GM21367 (cell line): ENCODE measurements around the gene MRPS12.
A peak's percentile ranks its signal among the peaks of the same experiment; 100 is the strongest.

Experiments
- ATAC-seq: cut with Tn5 transposase; IDR thresholded peaks from one replicate; pipeline ENCODE4 v1.9.1; 2021; ENCODE audit not compliant: unreplicated experiment

Gene MRPS12

DNA sequence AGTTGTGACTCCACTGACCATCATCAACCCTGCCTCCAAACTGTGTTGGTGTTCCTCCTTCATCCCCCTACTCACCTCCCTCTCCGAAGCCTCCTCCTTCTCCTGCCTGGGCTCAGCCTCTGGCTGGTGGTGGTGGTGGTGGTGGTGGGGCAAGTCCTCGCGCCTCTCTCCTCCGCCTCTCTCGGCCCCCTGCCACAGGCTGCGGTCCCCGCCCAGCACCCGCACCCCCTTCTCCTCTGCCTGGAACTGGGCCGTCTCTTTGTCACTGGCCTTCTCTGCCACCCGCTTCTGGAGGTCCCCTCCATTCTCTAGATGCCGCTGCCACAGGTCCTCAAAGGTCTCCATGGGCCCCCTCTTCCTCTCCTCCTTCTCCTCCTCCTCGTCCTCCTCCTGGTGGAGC lies 20.3 kb upstream of the MRPS12 start:
- ATAC-seq: no peak

DNA sequence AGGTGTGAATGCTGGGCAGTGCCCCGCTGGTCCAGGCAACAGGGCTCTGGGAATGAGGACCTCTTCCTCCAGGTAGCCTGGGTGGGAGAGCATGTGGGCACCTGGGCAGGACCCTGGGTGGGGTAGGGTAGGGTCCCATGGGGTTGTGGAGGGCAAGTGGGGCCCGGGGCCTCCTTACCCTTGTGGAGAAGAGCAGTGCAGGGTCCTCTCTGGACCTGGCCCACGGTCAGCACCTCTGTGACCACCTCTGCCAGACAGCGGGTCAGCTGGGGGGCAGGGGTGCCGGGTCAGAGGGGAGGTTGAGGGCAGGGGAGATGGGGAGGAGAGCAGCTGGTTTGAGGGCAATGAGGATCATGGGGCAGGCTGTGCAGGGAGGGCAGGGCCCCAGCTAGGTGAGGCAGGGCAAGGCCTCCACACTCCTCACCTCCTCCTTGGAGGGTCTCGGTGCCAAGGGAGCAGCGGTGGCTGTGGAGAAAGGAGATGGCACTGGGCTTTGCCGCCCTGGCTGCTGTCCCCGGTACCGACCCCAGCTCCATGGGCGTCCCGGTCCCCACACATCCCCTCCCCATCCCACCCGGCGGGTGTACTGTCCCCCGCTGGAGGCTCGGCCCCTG lies 19.2 kb upstream of the MRPS12 start:
- no peak for ATAC-seq

DNA sequence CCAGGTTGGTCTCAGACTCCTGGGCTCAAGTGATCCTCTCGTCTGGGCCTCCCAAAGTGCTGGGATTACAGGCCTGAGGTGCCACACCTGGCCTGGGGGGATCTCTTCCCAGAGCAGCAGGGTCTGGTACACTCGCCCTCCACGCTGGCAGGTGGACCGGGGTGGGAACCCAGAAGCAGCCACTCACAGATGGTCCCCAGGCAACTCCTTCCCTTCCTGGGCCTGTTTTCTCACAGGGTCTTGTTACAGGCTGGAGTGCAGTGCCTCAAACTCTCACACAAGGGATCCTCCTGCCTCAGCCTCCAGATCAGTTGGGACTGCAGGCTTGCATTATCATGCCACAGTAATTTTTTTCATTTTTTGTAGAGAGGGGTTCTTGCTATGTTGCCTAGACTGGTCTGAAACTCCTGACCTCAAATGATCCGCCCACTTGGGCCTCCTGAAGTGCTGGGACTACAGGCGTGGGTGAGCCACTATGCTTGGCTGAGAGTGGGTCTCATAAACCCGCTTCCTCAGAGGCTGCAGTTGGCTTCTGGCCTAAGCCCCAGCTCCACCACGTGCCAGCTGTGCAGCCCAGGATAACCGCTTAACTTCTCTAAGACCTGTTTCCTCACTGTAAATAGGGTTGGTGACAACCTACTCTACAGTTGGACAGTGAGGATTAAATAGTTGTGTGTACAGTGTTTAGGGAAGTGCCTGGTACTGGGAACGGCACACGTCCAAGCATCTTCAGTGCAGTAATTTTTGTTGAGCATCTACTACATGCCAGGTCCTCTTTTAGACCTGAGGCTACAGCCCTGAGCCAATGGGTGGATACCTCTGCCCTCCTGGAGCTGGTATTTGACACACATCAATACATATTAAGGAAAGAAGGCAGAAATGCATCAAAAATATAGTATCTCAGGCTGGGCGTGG lies 17.9 kb upstream of the MRPS12 start:
- ATAC-seq: no peak

DNA sequence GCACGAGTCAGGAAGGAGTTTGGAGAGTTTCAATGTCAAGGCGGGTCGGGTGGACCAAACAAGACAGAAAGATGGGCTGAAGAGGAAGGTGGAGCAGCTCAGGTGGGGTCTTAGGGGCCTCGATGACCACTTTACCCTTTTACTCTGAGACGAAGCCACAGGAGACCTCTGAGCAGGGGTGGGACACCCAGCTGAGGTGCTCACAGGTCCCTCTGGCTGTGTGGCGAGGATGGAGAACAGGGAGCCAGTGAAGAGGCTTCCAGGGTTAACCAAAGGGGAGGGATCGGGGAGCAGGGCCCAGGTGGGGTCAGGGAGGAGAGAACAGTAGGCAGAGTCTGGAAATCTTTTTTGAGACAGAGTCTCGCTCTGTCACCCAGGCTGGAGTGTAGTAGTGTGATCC lies 16.8 kb upstream of the MRPS12 start:
- no peak for ATAC-seq

DNA sequence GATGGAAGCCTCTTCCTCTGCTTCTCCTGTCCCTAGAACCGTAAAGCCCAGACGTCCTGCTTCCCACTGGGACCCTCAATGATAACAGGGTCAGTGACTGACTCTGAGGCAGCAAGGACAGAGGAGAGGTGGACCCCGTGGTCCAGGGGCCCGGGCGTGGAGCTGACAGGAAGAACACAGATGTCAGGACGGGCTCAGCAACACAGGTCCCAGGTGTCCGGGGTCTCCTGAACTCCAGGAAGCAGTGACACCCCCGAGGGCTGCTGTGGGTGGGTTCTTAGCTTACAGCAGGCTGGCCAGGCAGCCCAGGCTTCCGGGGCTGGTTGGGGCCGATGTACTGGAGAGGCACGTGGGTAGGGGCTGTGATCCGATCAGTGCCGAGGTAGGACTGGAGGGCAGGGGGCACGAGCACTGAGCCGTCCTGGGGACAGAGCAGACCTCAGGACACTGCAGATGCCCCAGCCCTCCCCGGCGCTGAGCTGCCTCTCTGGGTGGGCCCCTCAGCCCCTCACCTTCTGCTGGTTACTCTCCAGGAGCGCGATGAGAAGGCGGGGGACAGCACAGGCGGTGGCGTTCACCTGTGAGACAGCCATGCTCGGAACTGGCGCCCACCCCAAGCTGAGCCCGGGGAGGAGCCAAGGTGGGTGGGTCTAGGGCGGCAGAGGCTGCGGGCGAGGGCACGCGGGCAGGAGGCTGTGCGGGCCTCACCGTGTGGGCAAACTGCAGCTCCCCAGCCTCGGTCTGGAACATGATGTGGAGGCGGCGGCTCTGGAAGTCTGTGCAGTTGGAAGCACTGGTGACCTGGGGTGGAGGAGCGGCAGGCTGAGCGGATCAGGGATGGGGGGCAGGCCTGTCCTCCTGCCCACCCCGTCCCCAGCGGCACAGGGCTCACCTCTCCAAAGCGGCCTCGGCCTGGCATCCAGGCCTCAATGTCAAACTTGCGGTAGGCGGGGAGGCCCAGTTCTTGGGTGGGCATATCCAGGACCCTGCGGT lies 15.1 kb upstream of the MRPS12 start:
- ATAC-seq: no peak

DNA sequence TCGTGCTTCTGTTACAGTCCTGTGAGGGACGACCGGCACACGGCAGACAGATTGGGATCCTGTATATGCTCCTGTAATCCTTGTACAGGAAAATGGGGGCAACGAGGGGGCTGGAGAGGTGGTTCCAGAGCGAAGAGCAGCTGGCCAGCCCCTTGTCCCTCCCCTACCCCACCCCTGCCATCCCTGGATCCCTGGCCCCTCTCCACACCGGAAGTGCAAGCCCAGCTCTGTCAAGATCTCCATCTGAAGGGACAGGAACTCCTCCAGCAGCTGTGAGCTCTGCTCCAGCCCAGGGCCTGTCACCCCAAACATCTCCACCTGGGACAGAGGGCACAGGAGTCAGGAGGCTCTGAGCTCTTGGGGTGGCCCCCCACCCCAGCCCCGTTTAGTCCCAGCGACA lies 13.2 kb upstream of the MRPS12 start:
- no peak for ATAC-seq

DNA sequence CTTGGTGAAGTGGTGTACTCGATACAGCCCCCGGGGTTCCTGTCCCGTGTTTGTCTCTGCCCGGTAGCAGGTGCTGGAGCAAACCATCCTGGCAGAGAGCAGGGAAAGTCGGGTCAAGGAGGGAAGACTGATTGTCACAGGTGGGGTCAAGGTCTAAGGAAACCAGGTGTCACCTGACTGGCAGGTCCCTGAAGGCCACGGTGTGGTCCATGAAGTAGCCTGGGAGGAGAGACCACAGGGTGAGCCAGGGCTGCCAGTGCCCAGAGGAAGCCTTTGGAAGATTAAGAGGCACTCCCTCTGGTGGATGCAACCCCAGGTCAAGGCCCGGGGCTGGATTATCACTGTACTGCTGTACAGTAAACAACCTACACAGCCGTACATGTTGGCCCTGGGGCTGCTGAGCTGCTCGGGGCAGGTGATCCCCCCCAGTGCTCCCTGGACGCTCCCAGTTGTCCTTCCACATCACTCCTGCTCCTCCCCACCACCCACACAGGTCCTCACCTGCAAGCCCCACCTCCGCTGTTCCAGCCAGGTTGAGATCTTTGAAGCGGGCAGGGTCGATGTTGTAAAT lies 12.7 kb upstream of the MRPS12 start:
- ATAC-seq: no peak

DNA sequence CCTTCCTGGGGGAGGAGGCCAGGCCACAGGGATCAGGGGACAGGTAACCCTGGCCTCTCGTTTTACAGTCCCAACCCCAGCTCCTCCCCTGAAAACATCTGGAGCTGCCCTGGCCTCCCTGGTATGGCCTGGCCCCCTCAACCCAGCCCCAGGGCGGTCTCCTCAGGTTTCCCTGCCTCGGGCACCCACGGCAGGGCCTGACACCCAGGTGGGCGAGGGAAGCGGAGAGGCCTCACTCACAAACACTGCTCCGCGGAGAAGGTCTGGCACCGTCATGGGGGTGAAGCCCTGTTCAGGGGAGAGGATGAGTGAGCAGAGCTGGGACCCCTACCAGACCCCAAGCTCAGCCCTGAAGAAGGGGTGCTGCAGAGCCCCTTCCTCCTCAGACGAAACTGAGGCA lies 12.2 kb upstream of the MRPS12 start:
- no peak for ATAC-seq

DNA sequence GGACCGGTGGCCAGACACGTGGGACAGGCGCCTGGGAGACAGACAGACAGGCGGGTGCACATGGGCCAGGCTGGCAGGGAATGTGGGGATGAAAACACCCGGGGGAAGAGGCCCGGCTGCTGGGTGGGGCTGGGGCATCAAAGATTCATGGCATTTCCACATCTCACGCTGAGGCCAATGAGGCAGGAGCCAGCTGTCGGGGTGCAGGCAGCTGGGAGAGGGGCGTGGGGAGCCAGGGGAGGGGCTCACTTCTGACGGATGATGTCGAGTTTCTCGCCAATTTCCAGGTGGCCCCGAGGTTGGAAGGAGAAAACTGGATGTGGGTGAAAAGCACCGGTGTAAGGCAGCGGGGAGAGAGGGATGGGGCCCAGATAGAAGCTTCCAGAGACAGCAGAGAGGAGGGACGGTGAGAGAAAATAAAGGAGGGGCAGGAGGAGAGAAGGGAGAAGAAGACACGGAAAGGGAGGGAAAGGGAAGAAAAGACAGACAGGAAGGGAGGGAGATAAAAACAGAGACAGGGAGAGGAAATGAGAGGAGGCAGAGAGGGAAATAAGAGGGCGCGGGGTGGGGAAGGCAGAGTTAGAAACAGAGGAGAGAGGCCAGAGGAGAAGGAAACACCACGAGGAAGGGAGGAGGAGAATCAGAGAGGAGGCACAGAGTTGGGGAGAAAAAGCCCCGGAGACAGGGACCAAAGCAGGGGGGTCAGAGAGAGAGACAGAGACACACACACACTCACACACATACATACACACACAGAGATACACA lies 10.7 kb upstream of the MRPS12 start:
- ATAC-seq: no peak

DNA sequence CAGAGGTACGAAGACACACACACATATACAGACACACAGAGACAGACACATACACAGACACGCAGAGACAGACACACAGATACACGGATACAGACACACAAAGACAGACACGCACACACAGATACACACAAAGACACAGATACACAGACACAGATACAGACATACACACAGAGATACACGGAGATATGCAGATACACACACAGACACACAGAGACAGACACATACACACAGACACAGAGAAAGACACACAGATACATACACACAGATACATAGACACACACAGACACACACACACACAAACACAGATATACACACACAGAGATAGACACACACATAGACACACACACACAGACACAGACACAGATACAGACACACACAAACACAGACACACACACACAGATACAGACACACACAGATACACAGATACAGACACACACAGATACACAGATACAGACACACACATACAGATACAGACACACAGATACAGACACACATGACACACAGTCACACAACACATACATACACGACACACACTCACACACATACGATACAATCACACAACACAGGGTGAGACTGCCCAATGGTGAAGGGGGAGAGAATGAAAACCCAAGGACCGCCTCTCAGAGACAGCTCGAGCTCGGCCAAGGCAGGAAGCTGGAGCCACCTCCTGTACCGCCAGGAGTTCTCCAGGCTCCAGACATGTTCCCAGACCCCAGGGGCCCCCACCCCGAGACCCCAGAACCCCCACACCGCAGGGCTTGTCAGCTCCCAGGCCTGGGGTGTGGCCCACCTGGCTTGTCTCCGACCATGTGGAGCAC lies 9.9 kb upstream of the MRPS12 start:
- no peak for ATAC-seq

DNA sequence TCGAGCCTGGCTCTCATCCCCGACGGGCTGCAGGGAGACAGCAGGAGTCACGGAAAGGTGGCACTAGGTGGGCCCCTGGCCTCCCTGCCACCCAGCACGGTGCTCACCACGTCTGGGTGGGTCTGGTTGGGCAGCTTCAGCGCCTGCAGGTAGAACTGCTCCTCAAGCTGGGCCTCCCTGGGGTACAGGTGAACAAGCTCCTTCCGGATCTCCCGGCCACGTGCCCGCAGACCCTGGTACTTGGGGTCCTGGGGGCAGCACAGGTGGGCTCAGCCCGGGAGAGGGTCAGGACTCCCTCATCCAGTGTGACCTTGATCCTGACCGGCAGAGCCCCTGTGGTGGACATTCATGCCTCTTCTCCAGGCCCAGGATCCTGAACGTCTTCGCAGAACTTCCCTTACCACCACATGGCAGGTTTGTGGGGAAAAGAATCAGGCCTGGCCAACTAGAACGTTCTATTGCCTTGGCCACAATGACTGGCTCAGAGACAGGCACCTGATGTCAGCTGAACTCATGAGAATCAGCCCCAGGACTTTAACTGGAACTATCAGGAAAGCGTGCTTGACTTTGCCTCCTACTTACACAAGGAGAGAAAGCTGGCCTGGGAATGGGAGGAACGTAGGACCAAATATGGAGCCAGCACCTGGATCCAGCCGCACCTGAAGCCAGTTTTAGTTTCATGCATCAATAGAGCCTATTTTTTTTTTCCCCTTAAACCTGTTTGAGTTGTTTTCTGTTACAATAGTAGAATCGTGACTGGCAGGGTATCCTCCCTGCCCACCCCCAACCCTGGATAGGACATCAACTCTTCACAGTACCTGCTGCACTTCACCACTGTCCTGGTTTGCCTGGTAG lies 9.1 kb upstream of the MRPS12 start:
- ATAC-seq: no peak

DNA sequence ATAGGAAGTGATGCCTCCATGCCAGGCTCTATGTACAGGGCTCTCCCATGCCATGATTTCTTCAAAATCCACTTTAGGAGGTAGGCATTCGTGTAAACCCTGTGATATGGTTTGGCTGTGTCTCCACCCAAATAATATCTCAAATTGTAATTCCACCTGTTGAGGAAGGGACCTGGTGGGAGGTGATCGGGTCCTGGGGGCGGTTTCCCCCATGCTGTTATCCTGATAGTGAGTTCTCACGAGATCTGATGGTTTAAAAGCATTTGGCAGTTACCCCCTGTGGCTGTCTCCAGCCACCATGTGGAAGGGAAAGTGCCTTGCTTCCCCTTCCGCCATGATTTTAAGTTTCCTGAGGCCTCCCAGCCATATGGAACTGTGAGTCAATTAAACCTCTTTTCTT lies 8.3 kb upstream of the MRPS12 start:
- no peak for ATAC-seq

DNA sequence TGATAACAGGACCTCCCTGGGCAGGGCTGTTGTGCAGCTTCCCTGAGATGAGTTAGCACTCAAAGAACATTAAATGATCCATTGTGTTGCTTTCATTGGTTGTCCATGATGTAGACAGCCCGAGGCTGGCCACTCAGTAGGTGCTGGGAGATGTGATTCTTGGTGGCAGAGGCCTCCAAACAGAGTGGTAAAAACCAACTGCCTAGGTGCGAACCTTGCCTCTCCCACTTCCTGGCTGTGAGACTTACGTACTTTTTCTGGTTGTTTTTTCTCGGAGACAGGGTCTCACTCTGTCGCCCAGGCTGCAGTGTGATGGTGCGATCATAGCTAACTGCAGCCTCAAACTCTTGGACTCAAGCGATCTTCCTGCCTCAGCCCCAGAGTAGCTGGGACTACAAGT lies 6.4 kb upstream of the MRPS12 start:
- no peak for ATAC-seq

DNA sequence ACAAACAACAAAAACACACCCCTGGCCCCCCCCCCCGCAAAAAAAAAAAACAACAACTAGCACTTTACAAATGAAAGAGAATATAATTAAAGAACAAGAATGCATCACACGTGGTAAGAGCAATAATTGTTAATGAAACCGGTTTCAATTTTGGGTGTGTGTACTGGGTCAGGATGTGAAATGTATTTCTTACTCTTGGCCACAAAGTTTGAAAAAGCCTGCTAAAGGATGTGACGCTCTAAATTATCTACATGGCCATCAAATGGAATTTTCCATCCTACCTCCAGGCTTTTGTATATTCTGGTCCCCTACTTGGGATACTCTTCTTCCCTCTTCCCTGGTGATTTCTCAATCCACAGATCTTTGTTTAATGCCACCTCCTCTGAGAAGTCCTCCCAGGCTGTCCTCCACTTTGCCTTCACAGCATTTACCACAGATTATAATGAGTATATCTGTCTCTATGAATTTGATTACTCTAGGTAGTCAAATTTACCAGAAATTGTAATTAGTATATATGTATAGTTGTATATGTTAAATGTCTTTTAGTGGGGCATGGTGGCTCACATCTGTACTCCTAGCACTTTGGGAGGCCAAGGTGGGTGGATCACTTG lies 2.2 kb upstream of the MRPS12 start:
- ATAC-seq: no peak

DNA sequence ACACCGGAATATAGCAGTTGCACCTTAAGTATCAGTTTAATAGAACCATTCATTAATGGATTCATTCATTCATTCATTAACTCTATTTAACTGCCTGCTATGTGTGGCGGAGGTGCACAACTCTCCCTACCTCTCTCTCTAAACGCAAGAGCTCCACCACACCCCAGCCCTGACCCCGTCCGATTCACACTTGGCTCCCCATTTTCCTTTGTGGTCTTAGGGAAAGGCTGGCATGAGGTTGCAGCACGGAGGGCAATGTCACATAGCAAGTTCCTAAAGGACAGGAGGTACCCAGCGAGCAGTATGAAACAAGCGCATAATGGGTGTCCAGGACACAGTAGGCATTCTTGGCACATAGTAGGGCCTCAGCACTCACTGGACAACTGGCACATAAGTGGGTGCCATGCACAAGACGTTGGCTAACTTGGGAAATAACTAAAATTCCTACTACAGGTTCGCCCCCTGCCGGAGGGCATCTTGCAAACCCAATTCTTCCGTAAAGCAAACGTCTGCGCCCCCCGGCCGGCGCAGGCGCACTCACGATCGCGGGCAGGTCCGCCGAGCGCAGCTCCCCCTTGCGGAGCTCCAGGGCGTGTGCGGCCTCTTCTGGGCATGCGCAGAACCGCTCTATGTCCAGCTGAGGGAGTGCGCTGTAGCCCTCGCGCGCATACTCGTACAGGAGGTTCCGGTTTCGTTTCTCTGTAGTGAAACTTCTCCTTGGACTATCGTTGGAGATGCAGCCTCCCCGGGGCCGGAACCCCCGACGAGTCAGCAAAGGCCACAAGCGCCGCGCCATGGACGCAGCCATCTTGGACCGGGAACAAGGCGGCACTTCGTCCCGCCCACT lies 592 bp upstream of the MRPS12 start, which contains the start of gene SARS2:
SARS2 (minus strand) TSS at position 835 of the 847 bp plus-strand sequence; CDS start at position 808, 27 bp downstream.
- peak; percentile 60 for ATAC-seq

DNA sequence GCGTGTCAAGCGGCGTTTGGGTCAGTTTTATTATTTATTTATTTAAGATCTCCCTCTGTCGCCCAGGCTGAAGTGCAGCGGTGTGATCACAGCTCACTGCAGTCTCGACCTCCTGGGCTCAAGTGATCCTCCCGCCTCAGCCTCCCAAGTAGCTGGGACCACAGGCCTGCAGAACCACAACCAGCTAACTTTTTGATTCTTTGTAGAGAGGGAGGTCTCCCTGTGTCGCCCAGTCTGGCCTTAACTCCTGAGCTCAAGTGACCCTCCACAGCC lies 713 bp downstream of the MRPS12 start:
- no peak for ATAC-seq

DNA sequence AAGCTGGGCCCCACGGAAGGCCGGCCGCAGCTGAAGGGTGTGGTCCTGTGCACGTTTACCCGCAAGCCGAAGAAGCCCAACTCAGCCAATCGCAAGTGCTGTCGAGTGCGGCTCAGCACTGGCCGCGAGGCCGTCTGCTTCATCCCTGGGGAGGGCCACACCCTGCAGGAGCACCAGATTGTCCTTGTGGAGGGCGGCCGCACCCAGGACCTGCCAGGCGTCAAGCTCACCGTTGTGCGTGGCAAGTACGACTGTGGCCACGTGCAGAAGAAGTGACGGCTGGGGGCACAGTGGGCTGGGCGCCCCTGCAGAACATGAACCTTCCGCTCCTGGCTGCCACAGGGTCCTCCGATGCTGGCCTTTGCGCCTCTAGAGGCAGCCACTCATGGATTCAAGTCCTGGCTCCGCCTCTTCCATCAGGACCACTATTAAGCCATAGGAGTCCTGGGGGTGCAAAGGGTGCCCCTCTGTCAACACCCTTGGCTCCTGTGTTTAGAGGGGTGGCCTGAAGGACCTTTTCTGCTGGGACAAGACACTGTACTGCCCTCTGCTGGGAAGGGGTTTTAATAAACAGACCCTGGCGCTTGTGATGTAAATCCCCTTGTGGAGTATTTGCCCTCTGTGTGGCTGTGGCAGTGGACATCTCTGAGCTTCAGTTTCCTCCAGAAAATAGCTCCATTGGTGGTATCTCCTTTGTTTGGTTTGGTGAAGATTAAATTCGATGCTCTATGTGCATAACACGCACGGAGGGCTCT lies 1.9 kb downstream of the MRPS12 start:
- ATAC-seq: no peak
